GM23338 (cell line): Measurements from ENCODE around the gene SLC22A25.

Source experiments
- CREB1 ChIP-seq: fragments of 250-450 bp; sonication (Bioruptor Pico); IDR thresholded peaks from 2 replicates; pipeline ENCODE4 v1.5.0; 2020; ENCODE audit warnings: low read depth, mild to moderate bottlenecking, moderate library complexity
- EZH2 ChIP-seq: fragments of 200-600 bp; sonication (generic); IDR thresholded peaks from one replicate; pipeline ENCODE4 v1.8.0; 2017; ENCODE audit warnings: antibody characterized with exemption, mild to moderate bottlenecking, low read depth; ENCODE audit not compliant: unreplicated experiment
- EZH2phosphoT487 ChIP-seq: fragments of 200-600 bp; sonication (generic); IDR thresholded peaks from one replicate; pipeline ENCODE4 v1.8.1; 2018; ENCODE audit warnings: antibody characterized with exemption; ENCODE audit not compliant: unreplicated experiment
- JUNB ChIP-seq: IDR thresholded peaks from one replicate; pipeline ENCODE4 v1.6.1; 2016; ENCODE audit warnings: antibody characterized with exemption; ENCODE audit not compliant: unreplicated experiment
- POLR2AphosphoS5 ChIP-seq: IDR thresholded peaks from 2 replicates; pipeline ENCODE4 v1.6.1; 2016; ENCODE audit warnings: antibody characterized with exemption, low read depth
- STAT1 ChIP-seq: IDR thresholded peaks from one replicate; pipeline ENCODE4 v1.6.1; 2016; ENCODE audit warnings: antibody characterized with exemption; ENCODE audit not compliant: unreplicated experiment
- ZNF114 ChIP-seq: fragments of 250-450 bp; sonication (Bioruptor Pico); IDR thresholded peaks from 2 replicates; pipeline ENCODE4 v1.5.0; 2020; ENCODE audit warnings: mild to moderate bottlenecking, moderate library complexity
- TF ChIP-seq, protein P1 (sequence below): IDR thresholded peaks from one replicate; pipeline ENCODE4 v1.6.1; 2018; ENCODE audit warnings: antibody characterized with exemption; ENCODE audit not compliant: unreplicated experiment
- TF ChIP-seq, protein P2 (sequence below), 2 experiments: fragments of 200-600 bp in 1 of 2; sonication (generic) in 1 of 2; conservative IDR thresholded peaks; 2 replicates each; pipeline versions ENCODE4 v1.5.1 to v1.6.1; 2016 to 2017; ENCODE audit warnings: antibody characterized with exemption in 2 of 2, low read depth in 2 of 2, mild to moderate bottlenecking in 2 of 2, moderate library complexity in 1 of 2
- TF ChIP-seq, protein P3 (sequence below): IDR thresholded peaks from 2 replicates; pipeline ENCODE4 v1.6.1; 2016; ENCODE audit warnings: antibody characterized with exemption
- TF ChIP-seq, protein P4 (sequence below): fragments of 250-450 bp; sonication (Bioruptor Pico); IDR thresholded peaks from 2 replicates; pipeline ENCODE4 v1.5.0; 2020; ENCODE audit warnings: mild to moderate bottlenecking, moderate library complexity

DNA sequence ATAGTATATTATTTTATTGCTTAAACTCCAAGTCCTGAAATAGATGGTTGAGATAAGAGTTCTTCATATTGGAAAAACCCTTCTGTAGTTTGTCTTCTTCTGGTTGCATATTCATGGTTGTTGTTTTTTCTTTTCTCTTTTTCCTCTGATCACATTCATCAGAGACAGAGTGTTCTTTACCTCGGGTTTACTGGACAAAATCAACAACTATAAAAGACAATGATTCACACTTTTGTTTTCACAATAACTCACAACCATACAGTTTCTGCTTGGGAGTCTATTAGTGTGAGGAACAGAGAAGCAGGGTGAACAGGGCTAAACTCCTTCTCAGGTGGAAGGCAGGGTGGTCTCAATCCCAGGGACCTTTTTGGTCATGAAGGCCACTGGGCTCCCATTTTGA is 2.6 kb upstream of the SLC22A25 start:
- TF ChIP-seq POLR2AphosphoS5 (no peak), EZH2phosphoT487 (no peak), JUNB (no peak), EZH2 (no peak), ZNF114 (CRISPR knock-in tag) (no peak), CREB1 (CRISPR knock-in tag) (no peak), STAT1 (no peak)
- TF ChIP-seq, protein P1, sequence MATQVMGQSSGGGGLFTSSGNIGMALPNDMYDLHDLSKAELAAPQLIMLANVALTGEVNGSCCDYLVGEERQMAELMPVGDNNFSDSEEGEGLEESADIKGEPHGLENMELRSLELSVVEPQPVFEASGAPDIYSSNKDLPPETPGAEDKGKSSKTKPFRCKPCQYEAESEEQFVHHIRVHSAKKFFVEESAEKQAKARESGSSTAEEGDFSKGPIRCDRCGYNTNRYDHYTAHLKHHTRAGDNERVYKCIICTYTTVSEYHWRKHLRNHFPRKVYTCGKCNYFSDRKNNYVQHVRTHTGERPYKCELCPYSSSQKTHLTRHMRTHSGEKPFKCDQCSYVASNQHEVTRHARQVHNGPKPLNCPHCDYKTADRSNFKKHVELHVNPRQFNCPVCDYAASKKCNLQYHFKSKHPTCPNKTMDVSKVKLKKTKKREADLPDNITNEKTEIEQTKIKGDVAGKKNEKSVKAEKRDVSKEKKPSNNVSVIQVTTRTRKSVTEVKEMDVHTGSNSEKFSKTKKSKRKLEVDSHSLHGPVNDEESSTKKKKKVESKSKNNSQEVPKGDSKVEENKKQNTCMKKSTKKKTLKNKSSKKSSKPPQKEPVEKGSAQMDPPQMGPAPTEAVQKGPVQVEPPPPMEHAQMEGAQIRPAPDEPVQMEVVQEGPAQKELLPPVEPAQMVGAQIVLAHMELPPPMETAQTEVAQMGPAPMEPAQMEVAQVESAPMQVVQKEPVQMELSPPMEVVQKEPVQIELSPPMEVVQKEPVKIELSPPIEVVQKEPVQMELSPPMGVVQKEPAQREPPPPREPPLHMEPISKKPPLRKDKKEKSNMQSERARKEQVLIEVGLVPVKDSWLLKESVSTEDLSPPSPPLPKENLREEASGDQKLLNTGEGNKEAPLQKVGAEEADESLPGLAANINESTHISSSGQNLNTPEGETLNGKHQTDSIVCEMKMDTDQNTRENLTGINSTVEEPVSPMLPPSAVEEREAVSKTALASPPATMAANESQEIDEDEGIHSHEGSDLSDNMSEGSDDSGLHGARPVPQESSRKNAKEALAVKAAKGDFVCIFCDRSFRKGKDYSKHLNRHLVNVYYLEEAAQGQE: no peak
- TF ChIP-seq, protein P2, sequence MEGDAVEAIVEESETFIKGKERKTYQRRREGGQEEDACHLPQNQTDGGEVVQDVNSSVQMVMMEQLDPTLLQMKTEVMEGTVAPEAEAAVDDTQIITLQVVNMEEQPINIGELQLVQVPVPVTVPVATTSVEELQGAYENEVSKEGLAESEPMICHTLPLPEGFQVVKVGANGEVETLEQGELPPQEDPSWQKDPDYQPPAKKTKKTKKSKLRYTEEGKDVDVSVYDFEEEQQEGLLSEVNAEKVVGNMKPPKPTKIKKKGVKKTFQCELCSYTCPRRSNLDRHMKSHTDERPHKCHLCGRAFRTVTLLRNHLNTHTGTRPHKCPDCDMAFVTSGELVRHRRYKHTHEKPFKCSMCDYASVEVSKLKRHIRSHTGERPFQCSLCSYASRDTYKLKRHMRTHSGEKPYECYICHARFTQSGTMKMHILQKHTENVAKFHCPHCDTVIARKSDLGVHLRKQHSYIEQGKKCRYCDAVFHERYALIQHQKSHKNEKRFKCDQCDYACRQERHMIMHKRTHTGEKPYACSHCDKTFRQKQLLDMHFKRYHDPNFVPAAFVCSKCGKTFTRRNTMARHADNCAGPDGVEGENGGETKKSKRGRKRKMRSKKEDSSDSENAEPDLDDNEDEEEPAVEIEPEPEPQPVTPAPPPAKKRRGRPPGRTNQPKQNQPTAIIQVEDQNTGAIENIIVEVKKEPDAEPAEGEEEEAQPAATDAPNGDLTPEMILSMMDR (conservative IDR thresholded peaks at IDR 0.05; ENCODE audit: low read depth in 2 of 2): no peak
- TF ChIP-seq, protein P3, sequence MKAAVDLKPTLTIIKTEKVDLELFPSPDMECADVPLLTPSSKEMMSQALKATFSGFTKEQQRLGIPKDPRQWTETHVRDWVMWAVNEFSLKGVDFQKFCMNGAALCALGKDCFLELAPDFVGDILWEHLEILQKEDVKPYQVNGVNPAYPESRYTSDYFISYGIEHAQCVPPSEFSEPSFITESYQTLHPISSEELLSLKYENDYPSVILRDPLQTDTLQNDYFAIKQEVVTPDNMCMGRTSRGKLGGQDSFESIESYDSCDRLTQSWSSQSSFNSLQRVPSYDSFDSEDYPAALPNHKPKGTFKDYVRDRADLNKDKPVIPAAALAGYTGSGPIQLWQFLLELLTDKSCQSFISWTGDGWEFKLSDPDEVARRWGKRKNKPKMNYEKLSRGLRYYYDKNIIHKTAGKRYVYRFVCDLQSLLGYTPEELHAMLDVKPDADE: no peak
- TF ChIP-seq, protein P4, sequence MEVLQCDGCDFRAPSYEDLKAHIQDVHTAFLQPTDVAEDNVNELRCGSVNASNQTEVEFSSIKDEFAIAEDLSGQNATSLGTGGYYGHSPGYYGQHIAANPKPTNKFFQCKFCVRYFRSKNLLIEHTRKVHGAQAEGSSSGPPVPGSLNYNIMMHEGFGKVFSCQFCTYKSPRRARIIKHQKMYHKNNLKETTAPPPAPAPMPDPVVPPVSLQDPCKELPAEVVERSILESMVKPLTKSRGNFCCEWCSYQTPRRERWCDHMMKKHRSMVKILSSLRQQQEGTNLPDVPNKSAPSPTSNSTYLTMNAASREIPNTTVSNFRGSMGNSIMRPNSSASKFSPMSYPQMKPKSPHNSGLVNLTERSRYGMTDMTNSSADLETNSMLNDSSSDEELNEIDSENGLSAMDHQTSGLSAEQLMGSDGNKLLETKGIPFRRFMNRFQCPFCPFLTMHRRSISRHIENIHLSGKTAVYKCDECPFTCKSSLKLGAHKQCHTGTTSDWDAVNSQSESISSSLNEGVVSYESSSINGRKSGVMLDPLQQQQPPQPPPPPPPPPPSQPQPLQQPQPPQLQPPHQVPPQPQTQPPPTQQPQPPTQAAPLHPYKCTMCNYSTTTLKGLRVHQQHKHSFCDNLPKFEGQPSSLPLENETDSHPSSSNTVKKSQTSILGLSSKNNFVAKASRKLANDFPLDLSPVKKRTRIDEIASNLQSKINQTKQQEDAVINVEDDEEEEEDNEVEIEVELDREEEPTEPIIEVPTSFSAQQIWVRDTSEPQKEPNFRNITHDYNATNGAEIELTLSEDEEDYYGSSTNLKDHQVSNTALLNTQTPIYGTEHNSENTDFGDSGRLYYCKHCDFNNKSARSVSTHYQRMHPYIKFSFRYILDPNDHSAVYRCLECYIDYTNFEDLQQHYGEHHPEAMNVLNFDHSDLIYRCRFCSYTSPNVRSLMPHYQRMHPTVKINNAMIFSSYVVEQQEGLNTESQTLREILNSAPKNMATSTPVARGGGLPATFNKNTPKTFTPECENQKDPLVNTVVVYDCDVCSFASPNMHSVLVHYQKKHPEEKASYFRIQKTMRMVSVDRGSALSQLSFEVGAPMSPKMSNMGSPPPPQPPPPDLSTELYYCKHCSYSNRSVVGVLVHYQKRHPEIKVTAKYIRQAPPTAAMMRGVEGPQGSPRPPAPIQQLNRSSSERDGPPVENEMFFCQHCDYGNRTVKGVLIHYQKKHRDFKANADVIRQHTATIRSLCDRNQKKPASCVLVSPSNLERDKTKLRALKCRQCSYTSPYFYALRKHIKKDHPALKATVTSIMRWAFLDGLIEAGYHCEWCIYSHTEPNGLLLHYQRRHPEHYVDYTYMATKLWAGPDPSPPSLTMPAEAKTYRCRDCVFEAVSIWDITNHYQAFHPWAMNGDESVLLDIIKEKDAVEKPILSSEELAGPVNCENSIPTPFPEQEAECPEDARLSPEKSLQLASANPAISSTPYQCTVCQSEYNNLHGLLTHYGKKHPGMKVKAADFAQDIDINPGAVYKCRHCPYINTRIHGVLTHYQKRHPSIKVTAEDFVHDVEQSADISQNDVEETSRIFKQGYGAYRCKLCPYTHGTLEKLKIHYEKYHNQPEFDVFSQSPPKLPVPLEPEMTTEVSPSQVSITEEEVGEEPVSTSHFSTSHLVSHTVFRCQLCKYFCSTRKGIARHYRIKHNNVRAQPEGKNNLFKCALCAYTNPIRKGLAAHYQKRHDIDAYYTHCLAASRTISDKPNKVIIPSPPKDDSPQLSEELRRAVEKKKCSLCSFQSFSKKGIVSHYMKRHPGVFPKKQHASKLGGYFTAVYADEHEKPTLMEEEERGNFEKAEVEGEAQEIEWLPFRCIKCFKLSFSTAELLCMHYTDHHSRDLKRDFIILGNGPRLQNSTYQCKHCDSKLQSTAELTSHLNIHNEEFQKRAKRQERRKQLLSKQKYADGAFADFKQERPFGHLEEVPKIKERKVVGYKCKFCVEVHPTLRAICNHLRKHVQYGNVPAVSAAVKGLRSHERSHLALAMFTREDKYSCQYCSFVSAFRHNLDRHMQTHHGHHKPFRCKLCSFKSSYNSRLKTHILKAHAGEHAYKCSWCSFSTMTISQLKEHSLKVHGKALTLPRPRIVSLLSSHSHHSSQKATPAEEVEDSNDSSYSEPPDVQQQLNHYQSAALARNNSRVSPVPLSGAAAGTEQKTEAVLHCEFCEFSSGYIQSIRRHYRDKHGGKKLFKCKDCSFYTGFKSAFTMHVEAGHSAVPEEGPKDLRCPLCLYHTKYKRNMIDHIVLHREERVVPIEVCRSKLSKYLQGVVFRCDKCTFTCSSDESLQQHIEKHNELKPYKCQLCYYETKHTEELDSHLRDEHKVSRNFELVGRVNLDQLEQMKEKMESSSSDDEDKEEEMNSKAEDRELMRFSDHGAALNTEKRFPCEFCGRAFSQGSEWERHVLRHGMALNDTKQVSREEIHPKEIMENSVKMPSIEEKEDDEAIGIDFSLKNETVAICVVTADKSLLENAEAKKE: no peak
